GM18499 (cell line): ENCODE measurements around the gene FHAD1.

Experiments
- ATAC-seq: cut with Tn5 transposase; IDR thresholded peaks from one replicate; pipeline ENCODE4 v1.9.1; 2021; ENCODE audit warnings: moderate number of reproducible peaks; ENCODE audit not compliant: insufficient read depth, unreplicated experiment

Gene FHAD1

DNA sequence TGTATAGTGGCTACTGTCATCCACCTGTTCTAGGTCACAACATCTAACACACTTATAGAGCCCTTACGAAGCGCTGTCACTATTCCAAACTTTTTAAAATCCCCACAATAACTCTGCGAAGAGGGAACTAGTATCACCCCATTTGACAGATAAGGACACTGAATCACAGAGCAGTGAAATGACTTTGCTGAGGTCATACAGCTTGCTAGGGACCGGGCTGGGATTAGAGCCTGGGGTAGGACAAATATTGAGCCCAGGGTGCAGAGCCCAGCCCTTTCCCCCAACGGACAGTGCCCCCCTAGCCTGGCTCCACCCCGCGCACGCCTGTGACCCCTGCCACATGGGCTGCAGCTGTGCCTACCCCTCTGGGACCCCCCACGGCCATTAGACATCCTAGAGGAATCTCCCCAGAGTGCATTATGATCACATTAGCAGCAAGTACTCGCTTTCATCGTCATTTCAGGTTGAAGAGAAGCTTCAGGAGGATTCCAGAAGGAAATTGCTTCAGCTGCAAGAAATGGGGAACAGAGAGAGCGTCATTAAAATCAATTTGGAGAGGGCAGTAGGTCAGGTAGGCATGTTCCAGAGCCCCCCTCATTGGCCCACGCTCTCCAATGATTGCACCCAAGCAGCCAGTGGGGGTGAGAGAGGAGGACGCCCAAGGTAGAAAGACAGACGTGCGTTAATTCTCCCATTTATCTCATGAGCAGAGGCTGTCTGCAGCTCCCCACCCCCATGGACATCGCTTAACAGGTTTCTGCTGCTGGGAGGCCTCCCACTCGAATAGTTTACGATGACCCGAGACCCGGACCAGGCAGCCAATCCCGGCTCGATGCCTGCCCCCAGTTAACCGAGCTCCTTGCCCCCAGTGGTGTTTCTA, 77.2 kb downstream of the FHAD1 start:
- no peak for ATAC-seq

DNA sequence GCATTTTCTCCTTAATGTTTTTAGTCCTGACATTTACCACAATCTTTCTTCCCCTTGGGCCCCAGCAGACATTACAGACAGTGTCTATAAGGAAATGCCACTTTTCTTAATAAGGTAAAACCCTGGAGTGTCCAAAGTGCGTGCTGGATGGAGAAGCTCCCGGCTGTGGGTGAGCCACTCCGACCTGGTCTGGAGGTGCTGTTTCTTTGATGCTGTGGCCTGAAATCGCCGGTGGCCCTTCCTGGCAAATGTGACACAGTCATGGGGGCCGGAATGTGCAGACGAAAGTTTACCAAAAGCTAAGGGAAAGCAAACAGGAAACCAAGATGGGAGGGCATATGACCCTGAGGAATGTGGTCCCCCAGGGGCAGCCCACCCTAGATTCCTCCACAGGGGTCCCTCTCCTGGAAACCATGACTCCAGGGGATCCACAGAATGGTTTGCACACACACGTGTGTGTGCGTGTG, 77.9 kb downstream of the FHAD1 start:
- ATAC-seq: no peak

DNA sequence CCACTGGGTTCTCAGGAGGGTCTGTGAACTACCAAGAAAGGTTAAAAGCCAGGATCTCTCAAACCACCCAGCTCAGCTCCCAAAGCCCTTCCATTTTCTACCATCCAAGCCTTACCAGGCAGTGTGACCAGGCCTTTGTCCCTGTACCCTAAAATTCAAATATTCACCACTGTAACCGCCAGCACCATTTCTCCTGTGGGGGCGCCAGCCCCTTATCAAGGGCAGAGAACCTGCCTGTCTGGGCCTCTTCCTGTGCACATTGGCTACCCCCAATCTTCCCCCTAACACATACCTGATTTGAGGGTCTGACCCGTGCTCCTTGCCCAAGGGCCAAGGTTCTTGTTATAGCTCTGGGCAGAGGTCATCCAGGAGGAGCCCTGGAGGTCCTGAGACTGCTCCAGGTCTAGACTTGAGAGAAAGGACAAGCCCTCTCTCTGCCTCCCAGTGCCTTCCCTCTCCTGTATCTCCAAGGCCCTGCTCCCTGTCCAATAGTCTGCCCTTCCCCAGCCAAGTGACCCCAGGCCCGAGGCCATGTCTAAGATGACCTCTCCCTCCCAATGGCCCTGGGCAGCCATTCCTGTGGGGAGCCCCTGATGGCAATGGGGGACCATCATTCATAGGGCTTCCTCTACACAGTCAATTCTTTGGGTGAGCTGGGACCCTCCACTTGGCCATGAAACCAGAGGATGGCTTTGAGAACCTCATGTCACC, 78.5 kb downstream of the FHAD1 start:
- no peak for ATAC-seq

DNA sequence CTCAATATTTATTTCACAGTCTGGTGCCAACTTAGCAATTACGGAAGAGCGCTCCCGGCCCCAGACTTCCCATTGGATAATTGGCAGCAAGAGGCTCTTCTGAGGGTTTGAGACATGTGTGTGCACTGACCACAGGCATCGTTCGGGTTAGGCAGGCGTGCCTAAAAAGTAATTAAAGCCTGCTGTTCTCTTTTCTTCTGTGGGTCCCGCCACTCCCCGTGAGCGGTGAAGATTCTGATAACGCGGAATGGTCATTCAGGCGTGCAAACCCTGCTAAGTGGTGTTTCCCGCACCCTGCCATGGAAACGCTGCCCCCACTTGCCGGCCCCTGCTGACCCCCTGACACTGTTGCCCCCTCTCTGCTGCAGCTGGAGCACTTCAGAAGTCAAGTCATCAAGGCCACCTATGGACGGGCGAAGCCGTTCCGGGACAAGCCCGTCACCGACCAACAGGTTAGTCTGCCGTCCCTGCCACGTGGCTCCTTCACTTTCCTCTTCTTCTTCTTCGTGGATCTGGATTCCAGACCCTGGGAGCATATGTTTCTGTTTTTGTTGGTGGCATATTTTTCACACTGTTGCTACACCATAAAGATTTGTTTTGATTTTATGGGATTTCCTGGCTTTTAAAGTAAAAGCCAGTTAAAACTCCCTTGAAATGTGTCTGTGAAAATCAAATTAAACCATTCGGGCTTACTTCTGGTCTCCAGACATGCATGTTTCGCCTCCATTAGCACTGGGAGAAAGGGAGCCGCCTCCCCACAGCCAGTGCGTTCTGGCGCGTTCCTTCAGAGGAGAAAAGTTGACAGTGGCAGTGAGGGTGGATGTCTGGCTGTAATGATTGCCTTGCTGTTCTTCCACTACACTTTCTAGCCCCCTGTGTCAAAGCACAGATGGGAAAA, 79.9 kb downstream of the FHAD1 start:
- no peak for ATAC-seq

DNA sequence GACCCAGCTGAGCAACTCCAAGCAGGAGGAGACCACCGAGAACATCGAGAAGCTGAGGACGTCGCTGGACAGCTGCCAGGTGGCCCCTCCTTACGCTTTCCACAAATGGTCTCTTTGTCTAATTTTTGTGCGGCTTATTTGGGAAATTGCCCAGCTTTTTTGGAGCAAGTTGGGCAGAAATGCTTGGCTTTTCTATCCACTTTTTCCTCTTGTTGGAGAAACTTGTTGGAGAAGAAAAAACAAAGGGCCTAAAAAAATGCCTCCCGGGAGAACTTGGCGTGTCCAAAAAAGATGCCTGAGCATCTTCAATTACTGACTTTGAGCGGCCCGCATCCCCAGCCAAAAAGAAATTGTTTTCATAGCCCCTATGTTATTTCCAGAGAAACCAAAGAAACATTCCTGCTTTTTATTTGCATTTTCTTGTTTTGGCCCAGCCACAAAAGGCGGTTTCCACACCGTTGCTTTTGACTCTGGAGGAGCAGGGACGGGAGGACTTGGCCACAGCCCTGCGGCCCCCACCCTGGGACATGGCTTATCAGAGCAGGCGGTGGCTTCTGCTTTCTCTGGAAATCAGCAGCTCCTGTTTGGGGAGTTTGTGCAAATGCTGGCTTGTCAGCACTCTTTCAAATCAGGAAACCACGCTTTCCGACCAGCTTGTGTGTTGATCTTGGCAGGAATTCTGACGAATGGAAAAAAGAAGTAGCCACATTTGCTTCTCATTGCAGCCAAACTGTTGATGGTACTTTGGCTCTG, 81.5 kb downstream of the FHAD1 start:
- no peak for ATAC-seq

DNA sequence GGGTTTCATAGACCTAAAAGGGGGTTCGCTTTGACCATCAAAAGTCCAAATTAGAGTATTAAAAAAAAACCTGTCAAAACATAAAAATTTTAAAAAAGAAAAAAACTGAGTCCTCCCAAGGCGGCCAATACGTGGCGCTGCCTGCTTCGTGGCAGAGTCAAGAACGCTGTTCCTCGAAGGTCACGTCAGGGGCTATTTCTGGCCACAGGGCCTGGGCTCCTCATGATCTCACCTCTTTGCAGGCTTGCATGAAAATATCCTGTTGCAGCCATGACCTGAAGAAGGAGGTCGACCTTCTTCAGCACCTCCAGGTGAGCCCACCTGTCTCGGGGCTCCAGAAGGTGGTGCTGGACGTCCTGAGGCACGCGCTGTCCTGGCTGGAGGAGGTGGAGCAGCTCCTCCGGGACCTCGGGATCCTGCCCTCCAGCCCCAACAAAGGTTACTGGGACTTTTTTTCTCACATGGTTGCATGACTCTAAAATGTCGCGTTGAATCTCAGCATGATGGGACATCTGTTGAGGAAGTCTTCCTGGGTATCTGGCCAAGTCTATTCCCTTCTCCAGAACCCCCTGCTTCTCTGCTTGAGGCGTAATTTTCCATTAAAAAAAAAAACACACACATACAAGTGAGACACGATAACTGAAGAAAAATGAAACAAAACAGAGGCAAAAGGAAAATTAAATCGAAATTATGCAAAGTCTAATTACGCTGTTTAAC, 82.2 kb downstream of the FHAD1 start:
- ATAC-seq: no peak

DNA sequence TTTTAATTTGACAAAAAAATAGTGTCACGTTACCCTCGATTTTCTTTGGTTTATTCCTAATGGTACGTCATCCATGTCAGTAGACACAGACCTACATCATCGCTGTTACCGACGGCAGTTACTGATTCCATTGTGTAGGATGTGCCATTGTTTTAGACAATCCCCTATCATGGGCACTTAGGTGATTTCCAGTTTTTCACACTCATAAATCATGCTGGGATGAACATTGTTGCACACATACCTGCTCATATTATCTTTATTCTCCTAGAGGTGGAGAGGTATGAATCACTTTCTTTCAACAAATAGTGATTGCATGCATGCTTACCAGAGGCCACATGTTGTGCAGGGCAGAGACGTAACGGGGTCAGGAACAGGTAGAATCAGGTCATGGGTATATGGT, 83.0 kb downstream of the FHAD1 start:
- ATAC-seq: no peak

DNA sequence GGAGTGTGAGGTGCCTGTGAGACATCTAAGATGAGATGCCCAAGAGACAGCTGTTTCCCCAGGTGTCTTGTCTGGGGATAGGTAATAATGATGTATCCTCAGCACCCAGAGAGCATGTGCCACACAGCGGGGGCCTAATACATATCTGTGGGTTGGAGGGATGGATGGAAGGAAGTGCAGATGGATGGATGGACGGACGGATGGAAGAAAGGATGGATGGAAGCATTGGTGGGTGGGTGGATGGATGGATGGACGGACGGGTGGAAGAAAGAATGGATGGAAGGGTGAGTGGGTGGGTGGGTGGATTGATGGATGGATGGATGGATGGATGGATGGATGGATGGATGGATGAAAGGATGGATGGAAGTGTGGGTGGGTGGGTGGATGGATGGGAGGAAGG, 84.2 kb downstream of the FHAD1 start:
- ATAC-seq: no peak

DNA sequence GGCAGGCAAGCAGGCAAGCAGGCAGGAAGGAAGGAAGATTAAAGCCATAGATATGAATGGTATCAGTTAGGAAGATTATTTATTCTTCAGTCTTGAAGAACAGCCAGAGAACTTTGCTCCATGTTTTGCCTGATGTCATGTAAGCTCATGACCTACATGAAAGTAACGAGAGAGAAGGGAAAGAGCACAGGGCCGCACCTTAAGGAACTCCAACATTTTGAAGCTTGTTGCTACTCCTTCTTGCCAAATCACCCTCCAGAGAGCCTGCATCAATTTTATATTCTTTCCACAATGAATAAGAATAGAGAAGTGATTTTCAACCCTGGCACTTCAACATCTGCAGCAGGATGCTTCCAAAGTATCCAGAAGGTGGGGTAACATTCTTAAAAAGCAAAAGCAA, 84.7 kb downstream of the FHAD1 start:
- ATAC-seq: no peak

DNA sequence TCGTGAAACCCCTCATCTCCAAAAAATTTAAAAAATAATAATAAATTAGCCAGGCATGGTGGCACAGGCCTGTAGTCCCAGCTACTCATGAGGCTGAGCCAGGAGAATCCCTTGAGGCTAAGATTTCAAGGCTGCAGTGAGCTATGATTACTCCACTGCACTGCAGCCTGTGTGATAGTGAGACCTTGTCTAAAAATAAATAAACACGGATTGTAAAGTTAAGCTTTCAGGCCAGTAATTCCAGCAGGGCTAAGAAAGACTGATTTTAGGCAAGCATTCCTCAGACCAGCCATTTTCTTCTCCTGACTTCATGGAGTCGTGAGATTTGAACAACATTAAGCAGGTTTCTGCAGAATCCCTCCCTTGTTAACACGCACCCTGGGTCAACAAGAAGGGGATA, 85.5 kb downstream of the FHAD1 start:
- no peak for ATAC-seq

DNA sequence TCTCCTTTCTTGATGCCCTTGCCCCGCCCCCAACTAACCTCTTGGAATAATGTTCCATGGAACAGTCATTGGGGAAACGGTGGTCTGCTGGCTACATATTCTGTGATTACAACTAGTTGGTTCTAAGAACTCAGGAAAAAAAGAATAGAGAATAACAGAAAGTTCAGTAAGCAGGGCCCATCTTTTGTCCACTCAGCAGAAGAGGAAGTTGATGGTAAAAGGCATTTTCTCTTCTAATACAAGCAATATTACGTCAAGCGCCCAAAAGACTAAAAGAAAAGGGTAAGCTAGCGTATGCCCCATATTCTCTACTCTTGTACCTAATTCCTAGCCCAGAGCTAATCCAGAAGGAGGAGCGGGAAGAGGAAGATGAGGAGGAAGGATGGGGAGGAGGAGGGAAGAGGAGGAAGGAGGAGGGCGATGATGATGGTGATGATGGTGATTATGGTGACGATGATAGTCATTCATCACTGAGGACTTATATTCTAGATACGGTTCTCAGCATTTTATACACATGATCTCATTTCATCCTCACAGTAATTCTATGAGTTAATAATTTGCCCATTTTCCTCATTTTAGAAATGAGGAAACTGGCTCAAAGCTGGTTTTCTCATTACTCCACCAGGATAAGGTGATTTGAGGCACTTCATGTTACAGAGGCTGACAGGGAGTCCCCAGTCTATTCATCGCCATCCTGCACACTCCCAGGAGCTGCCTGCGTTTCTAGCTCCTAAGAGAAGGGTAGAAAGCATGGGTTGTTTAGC, 86.1 kb downstream of the FHAD1 start:
- no peak for ATAC-seq

DNA sequence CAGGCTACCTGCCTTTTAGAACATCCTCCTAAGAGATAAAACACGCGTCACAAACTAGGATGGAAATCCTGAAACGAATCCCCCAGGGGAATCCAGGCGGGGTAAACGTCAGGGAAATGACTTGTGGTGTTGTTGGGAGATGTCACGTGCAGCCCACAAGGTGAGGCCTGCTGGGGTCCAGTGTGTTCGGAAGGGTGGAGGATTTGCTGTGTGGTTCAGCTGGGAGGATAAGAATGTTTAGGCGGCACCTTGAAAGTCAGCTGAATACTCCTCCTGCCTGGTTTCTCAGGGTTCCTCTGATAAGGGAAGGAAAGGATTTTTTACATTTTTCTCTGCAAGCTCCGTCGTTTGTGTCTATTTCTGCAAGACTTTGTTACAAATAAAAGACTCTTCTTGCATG, 88.0 kb downstream of the FHAD1 start:
- ATAC-seq: no peak

DNA sequence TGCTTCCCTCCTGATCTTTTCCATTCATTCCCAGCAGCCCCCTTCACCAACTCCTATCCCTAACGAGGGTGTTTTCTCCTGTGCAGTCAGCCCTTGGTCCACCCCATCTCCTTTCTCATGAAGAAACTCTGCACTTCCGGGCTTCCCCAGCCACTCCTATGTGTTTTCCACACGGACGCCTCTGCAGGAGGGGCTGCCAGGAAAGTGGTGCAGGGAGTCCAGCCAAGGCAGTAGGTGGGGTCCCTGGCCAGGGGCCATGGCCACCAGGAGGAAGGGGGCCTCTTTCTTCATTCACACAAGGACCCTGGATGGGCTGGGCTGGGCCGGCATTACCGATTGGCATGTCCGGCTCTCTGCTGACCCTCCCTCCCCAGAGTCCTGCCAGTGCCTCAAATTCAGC, 89.8 kb downstream of the FHAD1 start:
- no peak for ATAC-seq

DNA sequence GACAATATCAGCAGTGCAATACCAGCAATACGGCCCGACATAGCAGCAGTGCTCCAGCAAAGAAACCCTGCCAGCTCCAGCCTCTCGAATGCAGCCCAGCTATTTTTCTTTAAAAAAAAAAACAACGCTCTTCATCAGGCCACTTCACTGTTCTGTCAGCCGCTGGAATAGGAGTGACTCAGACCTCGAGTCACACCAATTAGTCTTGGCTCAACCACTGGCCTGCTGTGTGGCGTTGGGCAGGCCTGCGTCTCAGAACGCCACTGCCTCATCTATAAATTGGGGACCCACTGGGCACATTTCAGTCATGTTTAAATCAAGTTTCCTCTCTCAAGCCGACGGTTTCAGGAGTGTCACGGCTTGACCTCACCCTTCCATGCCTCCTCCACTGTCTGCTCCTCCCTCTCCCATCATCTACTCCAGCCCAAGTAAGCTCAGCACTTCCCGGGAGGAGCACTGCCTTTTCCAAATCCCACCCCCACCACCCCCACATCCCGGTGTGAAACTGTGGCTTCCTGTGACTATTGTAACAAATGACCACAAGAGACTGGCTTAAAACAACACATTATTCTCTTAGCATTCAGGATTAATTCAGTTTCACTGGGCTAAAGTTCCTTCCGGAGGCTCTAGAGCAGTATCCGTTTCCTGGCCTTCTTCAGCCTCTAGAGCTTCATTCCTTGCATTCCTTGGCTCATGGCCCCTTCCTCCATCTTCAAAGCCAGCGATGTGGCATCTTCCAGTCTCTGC, 90.8 kb downstream of the FHAD1 start:
- no peak for ATAC-seq

DNA sequence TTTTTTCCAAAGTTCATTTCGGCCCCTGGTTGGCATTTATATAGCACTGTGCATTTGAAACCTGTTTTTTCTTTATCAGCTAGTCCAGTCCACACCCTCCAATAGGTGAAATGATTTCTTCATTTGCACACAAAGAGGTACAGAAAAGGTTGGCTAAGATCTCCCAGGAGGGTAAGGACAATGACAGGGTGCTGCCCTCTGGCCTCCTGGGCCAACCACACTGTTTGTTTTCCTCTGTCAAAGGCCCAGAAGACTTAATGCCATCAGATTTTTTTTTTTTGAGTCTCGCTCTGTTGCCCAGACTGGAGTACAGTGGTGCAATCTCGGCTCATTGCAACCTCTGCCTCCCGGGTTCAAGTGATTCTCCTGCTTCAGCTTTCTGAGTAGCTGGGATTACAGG, 92.5 kb downstream of the FHAD1 start:
- no peak for ATAC-seq

DNA sequence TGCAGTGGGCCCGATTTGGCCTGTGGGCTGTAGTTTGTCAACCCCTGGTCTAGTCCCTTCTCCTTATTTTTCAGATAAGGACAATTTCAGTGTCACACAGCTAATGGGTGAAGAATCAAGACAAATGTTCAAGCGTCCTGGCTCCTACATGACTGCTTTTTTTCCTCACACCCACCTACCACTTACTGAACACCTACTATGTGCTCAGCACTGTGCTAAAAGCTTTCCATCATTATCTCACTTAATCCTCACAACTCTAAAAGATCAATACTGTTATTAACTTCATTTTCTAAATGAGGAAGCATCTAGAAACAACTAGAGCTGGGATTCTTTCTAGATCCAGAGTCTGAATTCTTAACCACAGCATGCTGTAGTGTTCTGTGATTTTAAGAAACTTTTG, 94.2 kb downstream of the FHAD1 start:
- ATAC-seq: no peak

DNA sequence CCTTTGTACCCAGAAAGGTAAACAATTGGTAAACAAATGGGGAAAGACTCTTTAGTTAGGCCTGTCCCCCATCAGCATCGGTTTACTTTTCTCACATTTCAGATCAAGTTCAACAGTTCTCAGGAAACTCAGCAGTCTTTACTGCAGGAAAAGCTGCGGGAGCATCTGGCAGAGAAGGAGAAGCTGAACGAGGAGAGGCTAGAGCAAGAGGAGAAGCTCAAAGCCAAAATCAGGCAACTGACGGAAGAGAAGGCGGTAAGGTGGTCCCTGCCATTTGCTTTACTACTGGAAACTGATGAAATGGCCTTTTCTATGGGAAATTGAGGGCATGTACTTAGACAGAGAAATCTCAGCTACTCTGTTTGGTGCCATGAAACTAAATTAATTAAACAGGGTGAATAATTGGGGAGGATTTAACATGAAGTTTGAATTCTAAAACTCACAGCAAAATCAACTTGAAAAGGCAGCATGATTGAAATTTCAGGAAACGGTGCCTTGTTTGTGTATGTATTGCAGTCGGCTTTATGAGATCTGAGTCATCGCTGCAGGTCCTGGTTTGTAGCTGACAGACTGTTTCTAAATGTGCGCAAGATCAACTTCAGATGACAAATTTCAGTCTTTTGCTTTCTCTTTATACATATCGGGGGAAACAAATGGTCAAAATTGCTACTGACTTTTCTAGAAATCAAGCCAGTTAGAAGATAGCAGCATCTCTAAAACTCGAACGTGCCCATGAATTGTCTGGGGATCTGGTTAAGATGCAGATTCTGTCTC, 94.8 kb downstream of the FHAD1 start:
- no peak for ATAC-seq
